Mucosa of descending colon (tissue), 3 donors: ENCODE measurements around the gene DACH1. TPM values are rescaled to one million over a fixed set of nuclear protein-coding genes. Genes with fewer than 3 reads are reported as not detected.

Experiments
- ATAC-seq: fragments of 200-7000 bp; cut with Tn5 transposase; one replicate; pipeline ENCODE4 v1.9.1; 2020; ENCODE audit warnings: mild to moderate bottlenecking, moderate library complexity
- DNase-seq, 3 donors: peaks; one replicate each; pipeline ENCODE4 v3.0.0-alpha.2; 2020
- H3K36me3 ChIP-seq: fragments of 200-600 bp; one replicate; pipeline ENCODE4 v1.8.0; 2021; ENCODE audit warnings: low read depth, mild to moderate bottlenecking
- H3K4me1 ChIP-seq: fragments of 200-600 bp; one replicate; pipeline ENCODE4 v1.8.0; 2021; ENCODE audit warnings: low read depth, mild to moderate bottlenecking
- H3K4me3 ChIP-seq: fragments of 200-600 bp; one replicate; pipeline ENCODE4 v1.8.0; 2021; ENCODE audit warnings: mild to moderate bottlenecking
- H3K9me3 ChIP-seq: fragments of 200-600 bp; one replicate; pipeline ENCODE4 v1.8.0; 2021; ENCODE audit warnings: mild to moderate bottlenecking
- intact Hi-C, 2 donors: fragments of 100-400 bp; cut with DNase I in 1 of 2; cut with micrococcal nuclease in 1 of 2; formaldehyde crosslinking; loops; one replicate each; pipeline versions ENCODE4 v1.11.0 to v1.11.1; 2022; cut with DNase I, micrococcal nuclease
- total RNA-seq, 3 donors: library from RNA; stranded (reverse); fragmentation: NEBNext Ultra II Directional in 2 of 3; extraction: Animal tissue kit (Norgen Biotek cat#: 25700) in 2 of 3; gene quantifications; one replicate each; pipeline versions ENCODE4 v1.2.1 to v1.2.4, GENCODE V29; 2021 to 2023
- TF ChIP-seq, protein P1 (sequence below): fragments of 200-600 bp; IDR thresholded peaks from one replicate; pipeline ENCODE4 v1.8.0; 2022; ENCODE audit warnings: antibody characterized with exemption, mild to moderate bottlenecking
- donor health status: DM: no; HTN: no; CAD: no; lungs with moderate emphysema.
- donor health status: DM: no; HTN: no; CAD: no.
- donor health status: DM: no; HTN: yes; CAD: no.

The DACH1 gene
- total RNA-seq, 3 donors from 2014 or later, result 3.2 to 6.5 (median 6.4) TPM

DNA sequence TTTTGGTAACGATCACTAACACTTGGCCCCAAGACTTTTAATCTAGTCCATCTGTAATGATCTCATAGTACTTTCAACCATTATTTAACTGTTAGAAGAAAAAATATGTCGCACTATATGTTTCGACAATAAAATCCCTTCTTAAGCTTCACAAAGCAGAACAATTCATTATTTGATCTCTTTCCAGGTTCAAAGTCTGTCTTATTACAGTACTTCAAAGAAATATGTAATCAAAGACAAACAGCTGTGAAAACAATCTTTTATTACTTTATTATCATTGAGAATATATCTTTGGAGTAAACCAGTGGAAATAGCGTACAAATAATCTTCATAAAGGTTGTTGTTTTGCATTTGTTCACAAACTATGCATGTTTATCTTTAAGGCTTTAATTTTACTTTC lies 93.5 kb downstream of the DACH1 start:
- no peaks in the 10 kb centered on the region for H3K9me3 ChIP-seq
- no peak for DNase-seq
- intact Hi-C loops, result no loop called here
- TF ChIP-seq, protein P1, sequence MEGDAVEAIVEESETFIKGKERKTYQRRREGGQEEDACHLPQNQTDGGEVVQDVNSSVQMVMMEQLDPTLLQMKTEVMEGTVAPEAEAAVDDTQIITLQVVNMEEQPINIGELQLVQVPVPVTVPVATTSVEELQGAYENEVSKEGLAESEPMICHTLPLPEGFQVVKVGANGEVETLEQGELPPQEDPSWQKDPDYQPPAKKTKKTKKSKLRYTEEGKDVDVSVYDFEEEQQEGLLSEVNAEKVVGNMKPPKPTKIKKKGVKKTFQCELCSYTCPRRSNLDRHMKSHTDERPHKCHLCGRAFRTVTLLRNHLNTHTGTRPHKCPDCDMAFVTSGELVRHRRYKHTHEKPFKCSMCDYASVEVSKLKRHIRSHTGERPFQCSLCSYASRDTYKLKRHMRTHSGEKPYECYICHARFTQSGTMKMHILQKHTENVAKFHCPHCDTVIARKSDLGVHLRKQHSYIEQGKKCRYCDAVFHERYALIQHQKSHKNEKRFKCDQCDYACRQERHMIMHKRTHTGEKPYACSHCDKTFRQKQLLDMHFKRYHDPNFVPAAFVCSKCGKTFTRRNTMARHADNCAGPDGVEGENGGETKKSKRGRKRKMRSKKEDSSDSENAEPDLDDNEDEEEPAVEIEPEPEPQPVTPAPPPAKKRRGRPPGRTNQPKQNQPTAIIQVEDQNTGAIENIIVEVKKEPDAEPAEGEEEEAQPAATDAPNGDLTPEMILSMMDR, result no peak
- ATAC-seq, result peak; percentile 66
- no peaks in the 10 kb centered on the region for H3K4me1 ChIP-seq
- H3K4me3 ChIP-seq, result no peak overlapping the region
- no peaks in the 10 kb centered on the region for H3K36me3 ChIP-seq

- Histone ChIP-seq H3K4me1 (no peaks in the 10 kb centered on the region), H3K9me3 (no peaks in the 10 kb centered on the region), H3K36me3 (no peaks in the 10 kb centered on the region), H3K4me3 (no peak overlapping the region)
- TF ChIP-seq, protein P1, result no peak
- intact Hi-C loops, result no loop called here
- DNase-seq (no peak), ATAC-seq (no peak)
Measured at GRCh38 chr13:71772361-71772760, 94.6 kb downstream of the DACH1 start.

- intact Hi-C loops, result no loop called here
- ATAC-seq, result no peak
- DNase-seq, result no peak
- H3K9me3 ChIP-seq, result no peaks in the 10 kb centered on the region
- TF ChIP-seq, protein P1, result no peak
- H3K36me3 ChIP-seq, result no peaks in the 10 kb centered on the region
- H3K4me3 ChIP-seq, result no peak overlapping the region
- no peaks in the 10 kb centered on the region for H3K4me1 ChIP-seq
Measured at GRCh38 chr13:71771144-71771543, 95.9 kb downstream of the DACH1 start.

GRCh38 chr13:71770710-71771109 lies 96.3 kb downstream of the DACH1 start:
- DNase-seq (no peak), ATAC-seq (no peak)
- Histone ChIP-seq H3K9me3 (no peaks in the 10 kb centered on the region), H3K36me3 (no peaks in the 10 kb centered on the region), H3K4me3 (no peak overlapping the region), H3K4me1 (no peaks in the 10 kb centered on the region)
- TF ChIP-seq, protein P1, result no peak
- intact Hi-C loops, result no loop called here

GRCh38 chr13:71768881-71769280 lies 98.1 kb downstream of the DACH1 start:
- Histone ChIP-seq H3K4me1 (no peaks in the 10 kb centered on the region), H3K36me3 (no peaks in the 10 kb centered on the region), H3K9me3 (no peaks in the 10 kb centered on the region), H3K4me3 (no peak overlapping the region)
- DNase-seq, result no peak
- ATAC-seq, result no peak
- TF ChIP-seq, protein P1, result no peak
- intact Hi-C loops, result no loop called here
